ENCODE measurements around the gene THBS1.

The THBS1 gene

DNA sequence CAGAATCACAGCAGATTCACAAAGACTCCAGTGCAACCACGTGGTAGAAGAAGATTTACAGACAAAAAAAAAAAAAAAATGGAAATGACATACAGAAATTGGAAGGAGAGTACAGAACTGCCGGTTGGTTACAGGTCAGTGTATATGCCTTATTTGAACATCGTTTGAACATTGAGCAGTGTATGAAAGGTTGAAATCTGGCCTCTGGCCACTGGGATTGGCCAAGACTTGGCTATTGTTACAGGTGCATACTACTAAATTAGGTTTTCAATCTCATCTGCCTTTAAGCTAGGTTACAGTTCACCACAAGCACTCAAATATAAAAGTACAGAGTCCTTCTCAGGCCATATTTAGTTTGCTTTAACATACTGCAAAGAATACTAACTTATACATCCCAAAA is 59.8 kb downstream of the THBS1 start:
- FAIRE-seq: no peak

DNA sequence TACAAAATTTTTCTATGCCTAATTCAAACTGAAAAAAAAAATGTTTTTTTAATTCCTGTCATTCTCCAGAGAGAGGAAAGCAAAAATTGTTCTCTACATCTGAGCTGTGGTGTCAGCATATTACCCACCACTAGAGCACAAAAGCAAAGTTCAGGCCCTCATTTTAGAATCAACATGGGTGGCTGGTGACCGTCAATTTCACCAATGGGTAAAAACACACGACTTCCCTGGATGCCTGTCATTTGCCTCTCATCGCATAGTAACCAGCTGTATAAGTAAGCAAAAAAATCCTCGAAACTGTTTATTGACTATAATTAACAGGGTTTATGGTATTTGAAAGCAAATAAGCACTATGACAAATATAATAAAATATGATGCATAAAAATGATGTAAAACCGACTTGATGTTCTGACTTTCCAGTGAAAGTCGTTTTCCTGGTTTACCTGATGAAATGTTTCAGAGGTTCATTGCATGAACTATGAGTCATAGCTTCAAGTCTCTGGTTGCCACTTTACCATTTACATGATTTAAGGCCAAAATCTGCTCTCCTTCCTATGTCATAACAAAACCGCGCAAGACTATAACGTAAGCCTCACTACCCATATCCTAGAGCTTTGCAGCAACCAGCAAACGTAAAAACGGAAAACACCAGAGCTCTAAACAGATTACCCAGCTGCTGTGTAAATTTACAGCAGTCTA is 60.5 kb downstream of the THBS1 start:
- no peak for FAIRE-seq

DNA sequence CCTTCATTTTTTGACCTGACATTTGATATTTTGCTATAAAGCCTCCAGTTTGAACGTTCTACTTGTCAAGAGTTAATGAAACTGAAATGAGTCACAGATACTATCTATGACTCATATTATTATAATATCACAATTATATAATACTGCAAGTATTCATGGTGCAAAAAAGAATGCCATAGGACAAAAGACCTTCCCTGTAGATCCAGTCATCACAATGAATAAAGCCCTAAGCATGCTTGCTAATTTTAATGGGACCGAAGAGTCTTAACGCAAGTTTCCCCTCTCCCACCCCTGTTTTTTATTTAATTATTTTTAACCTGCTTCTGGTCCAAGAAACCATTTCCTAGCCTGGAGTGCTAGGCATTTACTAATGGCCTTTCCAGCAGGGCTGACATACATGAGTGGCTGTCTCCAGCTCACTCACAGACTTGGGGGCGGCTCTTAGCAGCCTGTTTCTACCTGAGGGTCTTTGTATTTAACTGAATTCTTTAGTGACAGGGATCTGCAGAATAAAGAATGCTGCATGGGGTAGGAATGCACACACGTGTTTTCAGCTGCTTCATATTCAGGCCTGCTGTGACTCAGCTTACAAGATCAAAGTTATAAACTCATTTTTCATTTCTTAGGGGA is 61.2 kb downstream of the THBS1 start:
- FAIRE-seq: no peak

DNA sequence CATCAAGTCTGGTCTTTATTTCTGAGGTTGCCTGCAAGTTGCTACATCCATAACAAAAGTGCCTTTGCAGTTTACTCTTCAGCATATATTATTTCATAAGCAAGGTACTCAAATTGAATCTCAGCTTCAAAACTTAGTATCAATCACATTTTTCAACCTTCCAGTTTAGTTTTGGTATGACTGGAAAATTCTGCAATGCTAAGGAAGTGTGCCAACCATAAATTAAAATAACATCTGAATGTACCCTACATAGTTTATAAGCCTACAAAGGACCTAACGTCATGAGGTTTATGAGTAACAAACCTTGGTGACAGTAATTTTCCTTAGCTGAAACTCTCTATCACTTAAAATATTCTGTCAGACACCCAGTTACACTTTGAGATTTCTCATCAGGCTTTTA is 62.8 kb downstream of the THBS1 start:
- FAIRE-seq: no peak

DNA sequence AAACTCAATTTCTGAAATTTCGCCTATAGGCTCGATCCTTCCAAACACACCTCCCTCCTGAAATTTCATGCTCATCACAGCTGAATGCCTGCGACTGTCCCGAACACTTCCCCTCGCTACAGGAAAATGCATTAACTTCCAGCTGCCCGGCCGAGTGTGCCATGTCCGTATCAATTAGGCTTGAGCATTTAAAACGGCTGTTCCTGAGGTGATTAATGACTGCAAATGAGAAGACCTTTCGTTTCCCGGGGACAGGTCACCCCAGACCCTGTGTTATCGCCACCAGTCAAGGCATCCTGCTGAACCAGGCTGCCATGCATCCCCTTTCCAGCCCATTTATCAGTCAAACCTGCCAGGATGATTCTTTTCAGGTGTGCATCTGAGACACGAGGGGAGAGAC is 63.3 kb downstream of the THBS1 start:
- FAIRE-seq: no peak

DNA sequence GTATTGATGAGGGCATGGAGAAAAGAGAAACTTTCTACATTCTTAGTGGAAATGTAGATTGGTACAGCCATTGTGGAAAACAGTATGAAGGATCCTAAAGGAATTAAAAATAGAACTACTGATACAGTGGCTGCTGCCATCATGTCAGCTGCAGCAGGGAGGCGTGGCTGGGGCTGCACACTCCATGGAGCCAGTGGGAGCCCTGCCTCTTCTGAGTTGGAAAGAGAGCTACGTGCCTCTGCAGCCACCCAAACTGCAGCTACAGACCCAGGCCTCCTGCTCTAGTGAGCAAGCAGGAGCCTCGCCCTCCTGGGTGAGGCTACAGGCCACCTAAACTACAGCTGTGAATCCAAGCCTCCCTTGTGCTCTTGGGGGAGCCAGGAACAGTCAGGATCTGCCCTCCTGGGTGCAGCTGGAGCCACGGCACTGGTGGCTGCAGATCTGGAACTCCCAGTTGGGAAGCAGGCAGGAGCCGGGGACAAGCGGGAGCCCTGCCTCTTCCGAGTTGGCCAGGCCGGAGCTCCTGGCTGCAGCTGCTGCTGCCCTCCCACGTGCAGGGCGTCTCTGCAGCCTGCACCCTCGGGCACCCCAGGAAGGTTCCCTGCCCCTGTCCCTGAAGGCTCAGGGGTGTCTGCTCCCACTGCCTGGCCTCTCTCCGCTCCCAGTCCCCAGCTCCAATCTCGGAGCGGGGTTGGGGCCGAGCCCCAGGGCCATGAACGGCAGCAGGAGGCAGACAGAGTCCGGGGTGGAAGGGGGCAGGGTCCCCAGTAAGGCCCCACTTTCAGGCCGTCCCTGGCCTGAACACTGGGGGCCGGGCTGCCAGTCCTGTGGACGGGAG is 64.5 kb downstream of the THBS1 start:
- no peak for FAIRE-seq

DNA sequence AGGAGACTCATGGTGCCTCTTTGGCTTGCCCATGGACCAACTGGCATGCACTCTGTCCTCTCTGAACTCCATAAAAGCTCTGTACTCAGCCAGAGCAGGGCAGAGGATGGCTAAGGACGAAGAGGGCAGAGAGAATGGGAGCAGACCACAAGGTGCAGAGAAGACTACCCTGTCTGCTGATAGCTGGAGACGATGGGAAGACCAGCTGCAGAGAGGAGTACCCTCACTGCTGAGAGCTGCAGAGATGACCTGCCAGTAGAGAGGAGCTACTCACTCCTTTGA is 65.0 kb downstream of the THBS1 start:
- FAIRE-seq: no peak

DNA sequence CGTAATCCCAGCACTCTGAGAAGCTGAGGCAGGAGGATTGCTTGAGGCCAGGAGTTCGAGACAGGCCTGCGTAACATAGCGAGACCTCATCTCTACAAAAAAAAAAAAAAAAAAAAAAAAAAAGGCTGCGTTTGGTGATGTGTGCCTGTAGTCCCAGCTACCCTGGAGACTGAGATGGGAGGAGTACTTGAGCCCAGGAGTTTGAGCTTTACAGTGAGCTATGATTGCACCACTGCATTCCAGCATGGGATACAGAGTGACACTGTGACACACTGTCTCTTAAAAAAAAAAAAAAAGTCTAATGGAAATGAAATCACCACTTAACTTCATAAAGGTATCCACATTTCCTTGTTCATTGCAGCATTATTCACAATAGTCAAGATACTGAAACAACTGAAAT is 65.5 kb downstream of the THBS1 start:
- no peak for FAIRE-seq
